DND-41 (cell line): ENCODE measurements around the gene IGSF9B.

Experiments
- ATAC-seq: fragments of 200-7000 bp; cut with Tn5 transposase; 3 replicates; pipeline ENCODE4 v1.9.1; 2021; ENCODE audit warnings: low read depth; ENCODE audit not compliant: insufficient read depth
- DNase-seq: peaks from one replicate; pipeline ENCODE4 v3.0.0-alpha.2; 2020
- H2AFZ ChIP-seq: 2 replicates; pipeline ENCODE4 v1.6.0; 2012; ENCODE audit warnings: low read depth, low read length
- H3K27ac ChIP-seq: 2 replicates; pipeline ENCODE4 v1.5.1; 2012; ENCODE audit warnings: low read length, inconsistent platforms
- H3K27me3 ChIP-seq: fragments of 200-600 bp; sonication (generic); 2 replicates; pipeline ENCODE4 v1.6.0; 2012; ENCODE audit warnings: low read length, mild to moderate bottlenecking, inconsistent platforms; ENCODE audit not compliant: insufficient read depth, poor library complexity
- H3K36me3 ChIP-seq: 2 replicates; pipeline ENCODE4 v1.5.1; 2012; ENCODE audit warnings: low read length, inconsistent platforms; ENCODE audit not compliant: insufficient read depth
- H3K4me1 ChIP-seq: 2 replicates; pipeline ENCODE4 v1.5.1; 2012; ENCODE audit warnings: mild to moderate bottlenecking, low read length; ENCODE audit not compliant: insufficient read depth
- H3K4me2 ChIP-seq: 2 replicates; pipeline ENCODE4 v1.6.0; 2012; ENCODE audit warnings: mild to moderate bottlenecking, moderate library complexity, low read length, inconsistent platforms; ENCODE audit not compliant: insufficient read depth
- H3K4me3 ChIP-seq, 2 experiments: fragments of 200-600 bp in 1 of 2; shearing (Covaris generic) in 1 of 2; 2 replicates each; pipeline ENCODE4 v1.5.1; 2012 to 2016; ENCODE audit warnings: inconsistent platforms in 2 of 2, low read length in 2 of 2, mild to moderate bottlenecking in 2 of 2, low read depth in 1 of 2, moderate library complexity in 1 of 2
- H3K79me2 ChIP-seq: 2 replicates; pipeline ENCODE4 v1.6.0; 2012; ENCODE audit warnings: low read length, inconsistent platforms; ENCODE audit not compliant: insufficient read depth
- H3K9ac ChIP-seq: 2 replicates; pipeline ENCODE4 v1.6.0; 2012; ENCODE audit warnings: low read depth, mild to moderate bottlenecking, inconsistent platforms, low read length, moderate library complexity
- H3K9me3 ChIP-seq: 2 replicates; pipeline ENCODE4 v1.5.1; 2012; ENCODE audit warnings: low read length, moderate library complexity, mild to moderate bottlenecking, inconsistent platforms; ENCODE audit not compliant: insufficient read depth, severe bottlenecking
- H4K20me1 ChIP-seq: 2 replicates; pipeline ENCODE4 v1.6.0; 2012; ENCODE audit warnings: low read length; ENCODE audit not compliant: insufficient read depth
- CTCF ChIP-seq: IDR thresholded peaks from 2 replicates; pipeline ENCODE4 v1.5.1; 2012; ENCODE audit warnings: borderline replicate concordance, low read length, moderate library complexity, mild to moderate bottlenecking; ENCODE audit not compliant: poor library complexity, severe bottlenecking; ENCODE audit errors: extremely low read depth
- EZH2 ChIP-seq: IDR thresholded peaks from 3 replicates; pipeline ENCODE4 v1.6.1; 2012; ENCODE audit warnings: borderline replicate concordance, low read depth, mild to moderate bottlenecking, moderate library complexity, low read length, inconsistent platforms; ENCODE audit not compliant: severe bottlenecking

The IGSF9B gene

GRCh38 chr11:133926466-133927246, 30.1 kb downstream of the IGSF9B start:
- no peak overlapping the region for H3K4me3 ChIP-seq
- no peak for DNase-seq

GRCh38 chr11:133925756-133926155, 31.0 kb downstream of the IGSF9B start:
- peaks cover 18% of the 10 kb centered on the region; the same call in 1 of the 2 replicates for H4K20me1 ChIP-seq
- H3K4me2 ChIP-seq, result no peak overlapping the region
- no peak overlapping the region for H3K4me3 ChIP-seq
- no peak overlapping the region for H2AFZ ChIP-seq
- DNase-seq, result no peak
- no peaks in the 10 kb centered on the region for H3K9me3 ChIP-seq
- H3K36me3 ChIP-seq, result peaks cover 73% of the 10 kb centered on the region
- no peak overlapping the region for H3K9ac ChIP-seq
- no peaks in the 10 kb centered on the region for H3K79me2 ChIP-seq
- H3K4me1 ChIP-seq, result peaks cover 28% of the 10 kb centered on the region
- no peak overlapping the region for H3K27ac ChIP-seq
- no peaks in the 10 kb centered on the region for H3K27me3 ChIP-seq
- TF ChIP-seq EZH2 (no peak), CTCF (no peak)
- no peak for ATAC-seq

More at GRCh38 chr11:133926466-133927246, 30.1 kb downstream of the IGSF9B start:
- no peak for TF ChIP-seq EZH2
- TF ChIP-seq CTCF, result no peak
- Histone ChIP-seq H3K9me3 (no peaks in the 10 kb centered on the region), H3K4me2 (no peak overlapping the region), H3K27ac (no peak overlapping the region), H3K27me3 (no peaks in the 10 kb centered on the region), H3K36me3 (peaks cover 73% of the 10 kb centered on the region), H2AFZ (no peak overlapping the region), H3K9ac (no peak overlapping the region), H3K4me1 (peaks cover 30% of the 10 kb centered on the region), H4K20me1 (peaks cover 14% of the 10 kb centered on the region; the same call in 1 of the 2 replicates), H3K79me2 (no peaks in the 10 kb centered on the region)
- no peak for ATAC-seq

- H4K20me1 ChIP-seq, result peaks cover 18% of the 10 kb centered on the region; the same call in 1 of the 2 replicates
- no peak overlapping the region for H3K9ac ChIP-seq
- TF ChIP-seq CTCF (no peak), EZH2 (no peak)
- DNase-seq, result no peak
- H3K4me1 ChIP-seq, result peaks cover 17% of the 10 kb centered on the region
- H3K79me2 ChIP-seq, result no peaks in the 10 kb centered on the region
- no peaks in the 10 kb centered on the region for H3K27me3 ChIP-seq
- no peaks in the 10 kb centered on the region for H3K9me3 ChIP-seq
- H3K36me3 ChIP-seq, result peaks cover 74% of the 10 kb centered on the region
- no peak overlapping the region for H3K4me2 ChIP-seq
- H3K27ac ChIP-seq, result no peak overlapping the region
- no peak overlapping the region for H2AFZ ChIP-seq
- no peak overlapping the region for H3K4me3 ChIP-seq
- no peak for ATAC-seq
These were observed 32.1 kb downstream of the IGSF9B start for GRCh38 chr11:133924661-133925060.
